Body of pancreas (tissue), 4 donors: ENCODE results near the gene WDR19. TPM values are rescaled to one million over a fixed set of nuclear protein-coding genes. Genes with fewer than 3 reads are reported as not detected.
"Not testable (repeated sequence)": the region's sequence is repeated elsewhere in the genome, so short reads cannot be mapped to it uniquely, and the experiment has no call there.

Experiments used
- ATAC-seq: fragments of 150-250 bp; one replicate; pipeline ENCODE4 v1.9.1; 2016
- DNase-seq, 4 donors: peaks; one replicate each; pipeline ENCODE4 v3.0.0-alpha.2; 2019
- H3K27ac ChIP-seq, 4 donors: fragments of 200-600 bp; sonication (generic); 1 replicate in 3 of 4; 2 replicates in 1 of 4; pipeline versions ENCODE4 v1.5.1 to v1.6.1; 2016 to 2019; ENCODE audit warnings: mild to moderate bottlenecking in 1 of 4, mixed read lengths in 1 of 4, moderate library complexity in 1 of 4
- H3K27me3 ChIP-seq, 2 donors: fragments of 200-600 bp; sonication (generic); one replicate each; pipeline ENCODE4 v1.6.0; 2016; ENCODE audit warnings: mild to moderate bottlenecking in 1 of 2
- H3K36me3 ChIP-seq, 2 donors: fragments of 200-600 bp; sonication (generic); replicated peaks in 1 of 2; 2 replicates each; pipeline ENCODE4 v1.5.1; 2016; ENCODE audit warnings: low read depth in 2 of 2; ENCODE audit not compliant: insufficient read depth in 1 of 2
- H3K4me1 ChIP-seq: fragments of 200-600 bp; sonication (generic); one replicate; pipeline ENCODE4 v1.6.0; 2016
- H3K4me3 ChIP-seq, 2 donors: fragments of 200-600 bp; sonication (generic); 1 replicate in 1 of 2; 2 replicates in 1 of 2; pipeline ENCODE4 v1.5.1; 2016 to 2019
- H3K9me3 ChIP-seq, 3 donors: fragments of 200-600 bp; sonication (generic); 1 replicate in 2 of 3; 2 replicates in 1 of 3; pipeline ENCODE4 v1.5.1; 2016
- CTCF ChIP-seq, 7 experiments: fragments of 450-650 bp in 4 of 7; fragments of 200-600 bp in 3 of 7; sonication (generic) in 3 of 7; IDR thresholded peaks; one replicate each; pipeline ENCODE4 v1.5.1; 2016 to 2019; ENCODE audit warnings: antibody characterized with exemption in 7 of 7
- POLR2A ChIP-seq, 3 donors: fragments of 450-650 bp; IDR thresholded peaks; one replicate each; pipeline ENCODE4 v1.6.1; 2016; ENCODE audit warnings: antibody characterized with exemption in 3 of 3, mild to moderate bottlenecking in 2 of 3
- WGBS, 2 donors: methylation state at CpG; one replicate each; pipeline ENCODE4 v1.1.5; 2017; 5-methylcytosine and 5-hydroxymethylcytosine counted together
- intact Hi-C: fragments of 100-400 bp; cut with DNase I; formaldehyde crosslinking; loops from one replicate; pipeline ENCODE4 v1.15.1; 2023
- total RNA-seq, 2 donors: library from RNA; depleted of rRNA; stranded (reverse); fragments of >200 nt; gene quantifications; one replicate each; pipeline ENCODE4 v1.1.0, GENCODE V29; 2016

The WDR19 gene
- total RNA-seq, 2 donors from 2014 or later, result 32.9 to 84.0 TPM

GRCh38 chr4:39170301-39170700 lies 12.0 kb upstream of the WDR19 start:
- whole genome bisulfite sequencing, 2 donors, result 80 to 92% methylated on average over 12 of the region's 12 CpGs

GRCh38 chr4:39178706-39179105 lies 3.6 kb upstream of the WDR19 start:
- no peak overlapping the region for H3K27ac ChIP-seq
- H3K36me3 ChIP-seq, result no peaks in the 10 kb centered on the region
- no peak overlapping the region for H3K4me3 ChIP-seq
- TF ChIP-seq POLR2A (IDR thresholded peaks at IDR 0.05) (no peak), CTCF (IDR thresholded peaks at IDR 0.05) (no peak)
- H3K27me3 ChIP-seq, result no peaks in the 10 kb centered on the region
- H3K9me3 ChIP-seq, result no peaks in the 10 kb centered on the region
- ATAC-seq, result no peak
- peaks cover 11% of the 10 kb centered on the region for H3K4me1 ChIP-seq
- intact Hi-C loops, result no loop called here
- DNase-seq, result no peak

More at GRCh38 chr4:39170301-39170700, 12.0 kb upstream of the WDR19 start:
- Histone ChIP-seq H3K9me3 (no peaks in the 10 kb centered on the region), H3K36me3 (no peaks in the 10 kb centered on the region), H3K27me3 (no peaks in the 10 kb centered on the region), H3K4me3 (no peak overlapping the region), H3K27ac (no peak overlapping the region), H3K4me1 (no peaks in the 10 kb centered on the region)
- ATAC-seq, result no peak
- TF ChIP-seq POLR2A (IDR thresholded peaks at IDR 0.05), result no peak
- intact Hi-C loops, result no loop called here
- no peak for DNase-seq

GRCh38 chr4:39179681-39180080 lies 2.6 kb upstream of the WDR19 start:
- no peak for DNase-seq
- 54 to 66% methylated on average over 3 of the region's 3 CpGs for WGBS, 2 donors
- intact Hi-C loops, result no loop called here
- Histone ChIP-seq H3K27me3 (no peaks in the 10 kb centered on the region), H3K4me1 (peaks cover 15% of the 10 kb centered on the region), H3K9me3 (no peaks in the 10 kb centered on the region), H3K36me3 (no peaks in the 10 kb centered on the region), H3K4me3 (no peak overlapping the region), H3K27ac (no peak overlapping the region)
- ATAC-seq, result no peak
- no peak for TF ChIP-seq POLR2A (IDR thresholded peaks at IDR 0.05)
- TF ChIP-seq CTCF (IDR thresholded peaks at IDR 0.05), result no peak

- H3K27me3 ChIP-seq, H3K36me3 ChIP-seq, H3K27ac ChIP-seq, H3K9me3 ChIP-seq, intact Hi-C loops, ATAC-seq, DNase-seq, H3K4me3 ChIP-seq: not testable (repeated sequence)
- peaks cover 15% of the 10 kb centered on the region for H3K4me1 ChIP-seq
- WGBS, 2 donors, result 95 to 98% methylated on average over 17 of the region's 17 CpGs
Observed at GRCh38 chr4:39180629-39181028, 1.7 kb upstream of the WDR19 start.

GRCh38 chr4:39181520-39181904 lies 817 bp upstream of the WDR19 start:
- Histone ChIP-seq H3K4me1 (peaks cover 15% of the 10 kb centered on the region), H3K4me3 (no peak overlapping the region), H3K9me3 (no peaks in the 10 kb centered on the region), H3K27me3 (no peaks in the 10 kb centered on the region), H3K36me3 (no peaks in the 10 kb centered on the region), H3K27ac (peak overlapping the region in 3 of 4 donors; percentile 43 to 74 (median 71))
- ATAC-seq (no peak), DNase-seq (no peak)
- no peak for TF ChIP-seq CTCF (IDR thresholded peaks at IDR 0.05)
- no peak for TF ChIP-seq POLR2A (IDR thresholded peaks at IDR 0.05)
- intact Hi-C loops, result no loop called here
- WGBS, 2 donors, result 50 to 52% methylated on average over 9 of the region's 9 CpGs

- 95 to 97% methylated on average over 3 of the region's 3 CpGs for WGBS, 2 donors
- no peaks in the 10 kb centered on the region for H3K27me3 ChIP-seq
- H3K27ac ChIP-seq, result no peak overlapping the region
- H3K9me3 ChIP-seq, result no peaks in the 10 kb centered on the region
- intact Hi-C loops, result no loop called here
- no peaks in the 10 kb centered on the region for H3K4me1 ChIP-seq
- H3K4me3 ChIP-seq, result no peak overlapping the region
- ATAC-seq (no peak), DNase-seq (no peak)
- TF ChIP-seq POLR2A (IDR thresholded peaks at IDR 0.05), result no peak
- no peak for TF ChIP-seq CTCF (IDR thresholded peaks at IDR 0.05)
- peaks cover 0 to 7% of the 10 kb centered on the region in 2 donors for H3K36me3 ChIP-seq
Observed at GRCh38 chr4:39201963-39202362, 19.6 kb downstream of the WDR19 start.
